IMR-90 (cell line): ENCODE results near the gene NADSYN1. TPM values are rescaled to one million over a fixed set of nuclear protein-coding genes. Genes with fewer than 3 reads are reported as not detected.

Source experiments
- ATAC-seq: fragments of 200-7000 bp; cut with Tn5 transposase; 2 replicates; pipeline ENCODE4 v1.9.1; 2020; ENCODE audit warnings: low read depth, mild to moderate bottlenecking, moderate library complexity
- BruUV-seq: library from RNA; stranded (reverse); fragments of 400-500 nt; replicated peaks from 2 replicates; lab custom pipeline; 2021; lab: Mats Ljungman, UMichigan
- CTCF ChIA-PET: fragments of 300-600 bp; formaldehyde crosslinking; extraction: SDS; loops from one replicate; lab custom pipeline; 2021; ENCODE audit warnings: antibody characterized with exemption; lab: Yijun Ruan, JAX
- POLR2A ChIA-PET: fragments of 300-600 bp; sonication (Branson Sonifier 250); formaldehyde crosslinking; loops from one replicate; lab custom pipeline; 2022; ENCODE audit warnings: antibody characterized with exemption; ENCODE audit not compliant: unreplicated experiment; lab: Charles Lee
- DNase-seq: peaks from one replicate; pipeline ENCODE4 v3.0.0; 2013
- H2AFZ ChIP-seq: replicated peaks from 2 replicates; pipeline ENCODE3; 2013; ENCODE audit warnings: low read length, mild to moderate bottlenecking; ENCODE audit not compliant: poor library complexity
- H2AK5ac ChIP-seq: 2 replicates; pipeline ENCODE4 v1.6.1; 2013; ENCODE audit warnings: low read depth, low read length, inconsistent platforms
- H2AK9ac ChIP-seq: replicated peaks from 2 replicates; pipeline ENCODE3; 2013; ENCODE audit warnings: mild to moderate bottlenecking, low read depth, low read length, moderate library complexity; ENCODE audit not compliant: poor library complexity
- H2BK120ac ChIP-seq: 2 replicates; pipeline ENCODE4 v1.6.1; 2013; ENCODE audit warnings: low read depth, low read length, inconsistent platforms
- H2BK15ac ChIP-seq: 3 replicates; pipeline ENCODE4 v1.6.1; 2013; ENCODE audit warnings: low read depth, low read length, inconsistent platforms
- H2BK20ac ChIP-seq: 2 replicates; pipeline ENCODE4 v1.6.1; 2013; ENCODE audit warnings: low read depth, mild to moderate bottlenecking, inconsistent platforms, low read length, moderate library complexity
- H2BK5ac ChIP-seq: 2 replicates; pipeline ENCODE4 v1.6.1; 2013; ENCODE audit warnings: mild to moderate bottlenecking, low read depth, low read length, inconsistent platforms; ENCODE audit not compliant: poor library complexity, severe bottlenecking
- H3K14ac ChIP-seq: replicated peaks from 2 replicates; pipeline ENCODE4 v1.6.1; 2013; ENCODE audit warnings: low read depth, low read length, inconsistent platforms
- H3K18ac ChIP-seq: 2 replicates; pipeline ENCODE4 v1.6.1; 2013; ENCODE audit warnings: low read depth, low read length, control low read depth
- H3K23ac ChIP-seq: 2 replicates; pipeline ENCODE4 v1.6.1; 2013; ENCODE audit warnings: low read depth, low read length, inconsistent platforms
- H3K27ac ChIP-seq: 2 replicates; pipeline ENCODE4 v1.5.1; 2013; ENCODE audit warnings: mild to moderate bottlenecking, control low read depth, low read length; ENCODE audit not compliant: insufficient read depth
- H3K27me3 ChIP-seq: 2 replicates; pipeline ENCODE4 v1.6.1; 2013; ENCODE audit warnings: low read length; ENCODE audit not compliant: control insufficient read depth, insufficient read depth
- H3K36me3 ChIP-seq: 2 replicates; pipeline ENCODE4 v1.6.1; 2013; ENCODE audit warnings: low read length, mixed read lengths; ENCODE audit not compliant: control insufficient read depth, insufficient read depth
- H3K4ac ChIP-seq: 2 replicates; pipeline ENCODE4 v1.6.1; 2013; ENCODE audit warnings: low read depth, low read length, inconsistent platforms
- H3K4me1 ChIP-seq: 2 replicates; pipeline ENCODE4 v1.6.1; 2013; ENCODE audit warnings: low read length, mixed read lengths; ENCODE audit not compliant: control insufficient read depth, insufficient read depth
- H3K4me2 ChIP-seq: 2 replicates; pipeline ENCODE4 v1.6.1; 2013; ENCODE audit warnings: low read depth, mild to moderate bottlenecking, control low read depth, low read length, moderate library complexity
- H3K4me3 ChIP-seq: 2 replicates; pipeline ENCODE4 v1.5.1; 2013; ENCODE audit warnings: low read depth, mild to moderate bottlenecking, control low read depth, low read length, moderate library complexity; ENCODE audit not compliant: insufficient read depth
- H3K56ac ChIP-seq: 2 replicates; pipeline ENCODE4 v1.6.1; 2013; ENCODE audit warnings: low read length, inconsistent platforms; ENCODE audit not compliant: insufficient read depth; ENCODE audit errors: extremely low read depth
- H3K79me1 ChIP-seq, 2 experiments: 2 replicates each; pipeline ENCODE4 v1.6.1; 2013; ENCODE audit warnings: low read length in 2 of 2, inconsistent platforms in 1 of 2, low read depth in 1 of 2
- H3K9ac ChIP-seq: 2 replicates; pipeline ENCODE4 v1.6.1; 2013; ENCODE audit warnings: low read depth, low read length, control low read depth
- H3K9me1 ChIP-seq: 2 replicates; pipeline ENCODE4 v1.6.1; 2013; ENCODE audit warnings: low read length, inconsistent platforms; ENCODE audit not compliant: insufficient read depth
- H3K9me3 ChIP-seq: 2 replicates; pipeline ENCODE4 v1.6.1; 2013; ENCODE audit warnings: low read length; ENCODE audit not compliant: control insufficient read depth, insufficient read depth
- H4K20me1 ChIP-seq: 2 replicates; pipeline ENCODE4 v1.6.1; 2013; ENCODE audit warnings: low read length, inconsistent platforms; ENCODE audit not compliant: insufficient read depth
- H4K5ac ChIP-seq: 2 replicates; pipeline ENCODE4 v1.6.1; 2013; ENCODE audit warnings: mild to moderate bottlenecking, low read depth, low read length, control low read depth
- H4K8ac ChIP-seq, 2 experiments: 2 replicates each; pipeline ENCODE4 v1.6.1; 2013; ENCODE audit warnings: low read depth in 2 of 2, low read length in 2 of 2, control low read depth in 1 of 2, inconsistent platforms in 1 of 2
- H4K91ac ChIP-seq: 2 replicates; pipeline ENCODE4 v1.6.1; 2013; ENCODE audit warnings: low read depth, low read length, inconsistent platforms; ENCODE audit not compliant: insufficient read depth
- CEBPB ChIP-seq: IDR thresholded peaks from 2 replicates; pipeline ENCODE4 v1.6.1; 2012; ENCODE audit warnings: low read depth, low read length, improper control_type of control experiment
- NFE2L2 ChIP-seq: fragments of 150-350 bp; IDR thresholded peaks from 2 replicates; pipeline ENCODE4 v1.6.1; 2016; ENCODE audit warnings: low read depth, mild to moderate bottlenecking, low read length
- RAD21 ChIP-seq: IDR thresholded peaks from 2 replicates; pipeline ENCODE4 v1.6.1; 2012; ENCODE audit warnings: low read length, improper control_type of control experiment
- RFX5 ChIP-seq: IDR thresholded peaks from 2 replicates; pipeline ENCODE4 v1.8.0; 2012; ENCODE audit warnings: low read depth, mild to moderate bottlenecking, low read length, moderate library complexity
- SMC3 ChIP-seq: fragments of 150-350 bp; IDR thresholded peaks from 2 replicates; pipeline ENCODE4 v1.6.1; 2016; ENCODE audit warnings: low read depth, mild to moderate bottlenecking, antibody characterized with exemption, low read length, moderate library complexity
- WGBS, 2 experiments: methylation state at CpG; one replicate each; pipeline versions ENCODE4 v1.1.5 to v1.1.7; 2013; ENCODE audit warnings: missing lambda C conversion rate in 2 of 2; ENCODE audit not compliant: insufficient read length in 1 of 2; ENCODE audit errors: extremely low coverage in 2 of 2; 5-methylcytosine and 5-hydroxymethylcytosine counted together
- dilution Hi-C: fragments of 300-500 bp; cut with HindIII; formaldehyde crosslinking; loops from one replicate; pipeline ENCODE4 v1.14.3; 2018; ENCODE audit warnings: low sequenced_read_pairs; ENCODE audit not compliant: unreplicated experiment
- in situ Hi-C: fragments of 300-500 bp; cut with MboI; formaldehyde crosslinking; loops from 3 replicates; pipeline ENCODE4 v1.14.3; 2019; ENCODE audit warnings: low sequenced_read_pairs, inconsistent platforms, mixed read lengths
- intact Hi-C: fragments of 100-400 bp; cut with micrococcal nuclease; formaldehyde crosslinking; loops from 2 replicates; pipeline ENCODE4 v1.10.0; 2022
- polyA plus RNA-seq, 3 experiments: library from polyadenylated mRNA; depleted of rRNA; stranded (reverse); fragments of >200 nt; gene quantifications; 2 replicates each; pipeline ENCODE4 v1.2.3, GENCODE V29; 2012; ENCODE audit warnings: low replicate concordance in 1 of 3
- total RNA-seq: library from RNA; depleted of rRNA; stranded (reverse); fragments of >200 nt; gene quantifications from 2 replicates; pipeline ENCODE4 v1.2.3, GENCODE V29; 2012
- TF ChIP-seq, protein P1 (sequence below): conservative IDR thresholded peaks from 2 replicates; pipeline ENCODE4 v1.5.1; 2012; ENCODE audit warnings: mild to moderate bottlenecking, low read depth, low read length, improper control_type of control experiment

NADSYN1 gene
- total and polyA plus RNA-seq, 2 of the 4 experiments (the other 2 are of a cell fraction) = 69.5 to 70.4 TPM

DNA sequence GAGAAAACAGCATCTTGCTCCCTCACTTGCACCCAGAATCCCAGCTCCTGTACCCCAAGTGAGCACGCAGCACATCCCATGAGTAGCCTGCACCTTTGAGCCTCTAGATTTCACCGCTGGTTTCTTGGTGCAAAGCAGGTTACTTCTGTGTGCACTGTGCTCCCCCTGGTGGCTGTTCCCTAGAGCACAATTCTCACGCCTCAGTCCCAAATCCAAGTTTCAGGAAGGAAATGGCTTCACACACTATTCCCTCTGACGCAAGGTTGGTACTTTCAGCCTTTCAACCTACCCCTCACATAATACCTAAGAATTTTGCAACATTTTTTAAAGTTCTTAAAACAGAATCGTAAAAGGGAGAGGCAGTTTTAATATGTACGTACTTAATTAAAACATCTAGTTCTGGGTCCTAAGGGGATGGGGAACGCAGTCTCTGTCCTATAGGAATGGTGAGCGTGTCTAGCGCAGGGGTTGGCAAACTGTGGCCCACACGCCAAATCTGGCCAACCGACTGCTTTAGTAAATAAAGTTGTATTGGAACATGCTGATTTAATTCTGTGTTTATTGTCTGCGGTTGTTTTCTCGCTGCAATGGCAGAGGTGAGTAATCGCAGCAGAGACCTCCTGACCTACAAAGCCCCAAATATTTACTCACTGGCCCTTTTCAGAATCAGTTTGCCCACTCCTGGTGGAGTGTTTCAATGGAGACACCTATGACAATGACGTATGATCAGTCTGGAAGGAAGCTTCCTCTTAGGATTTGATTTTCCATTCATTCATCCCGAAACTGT is 32.4 kb upstream of the NADSYN1 start:
- H2BK15ac ChIP-seq = no peak overlapping the region
- intact Hi-C loops = loop anchor here (1.0 to 10.0 kb wide), 2 partner anchors 296 to 953 kb away; no protein-coding TSS in a partner anchor
- H3K14ac ChIP-seq = no peak overlapping the region
- H2BK120ac ChIP-seq = no peak overlapping the region
- no peaks in the 10 kb centered on the region for H3K36me3 ChIP-seq
- peaks cover 23% of the 10 kb centered on the region for H3K27me3 ChIP-seq
- H3K27ac ChIP-seq = no peak overlapping the region
- no peaks in the 10 kb centered on the region for H3K79me1 ChIP-seq
- dilution Hi-C loops = no loop called here
- H3K23ac ChIP-seq = no peak overlapping the region
- CTCF ChIA-PET = no interaction called here
- TF ChIP-seq, protein P1, sequence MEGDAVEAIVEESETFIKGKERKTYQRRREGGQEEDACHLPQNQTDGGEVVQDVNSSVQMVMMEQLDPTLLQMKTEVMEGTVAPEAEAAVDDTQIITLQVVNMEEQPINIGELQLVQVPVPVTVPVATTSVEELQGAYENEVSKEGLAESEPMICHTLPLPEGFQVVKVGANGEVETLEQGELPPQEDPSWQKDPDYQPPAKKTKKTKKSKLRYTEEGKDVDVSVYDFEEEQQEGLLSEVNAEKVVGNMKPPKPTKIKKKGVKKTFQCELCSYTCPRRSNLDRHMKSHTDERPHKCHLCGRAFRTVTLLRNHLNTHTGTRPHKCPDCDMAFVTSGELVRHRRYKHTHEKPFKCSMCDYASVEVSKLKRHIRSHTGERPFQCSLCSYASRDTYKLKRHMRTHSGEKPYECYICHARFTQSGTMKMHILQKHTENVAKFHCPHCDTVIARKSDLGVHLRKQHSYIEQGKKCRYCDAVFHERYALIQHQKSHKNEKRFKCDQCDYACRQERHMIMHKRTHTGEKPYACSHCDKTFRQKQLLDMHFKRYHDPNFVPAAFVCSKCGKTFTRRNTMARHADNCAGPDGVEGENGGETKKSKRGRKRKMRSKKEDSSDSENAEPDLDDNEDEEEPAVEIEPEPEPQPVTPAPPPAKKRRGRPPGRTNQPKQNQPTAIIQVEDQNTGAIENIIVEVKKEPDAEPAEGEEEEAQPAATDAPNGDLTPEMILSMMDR = peak; percentile 70
- peak; percentile 80 for TF ChIP-seq SMC3
- no peak for TF ChIP-seq NFE2L2
- TF ChIP-seq CEBPB = no peak
- TF ChIP-seq RAD21 = peak; percentile 82
- TF ChIP-seq RFX5 = no peak
- H3K56ac ChIP-seq = no peak overlapping the region
- 73% methylated on average over 4 of the region's 16 CpGs; no CpG with 5 or more reads in 1 of the 2 experiments for WGBS, 2 experiments
- in situ Hi-C loops = no loop called here
- no peaks in the 10 kb centered on the region for H3K4me1 ChIP-seq
- H2AFZ ChIP-seq = no peak overlapping the region
- no peak overlapping the region for H2BK5ac ChIP-seq
- no peak overlapping the region for H4K5ac ChIP-seq
- H2AK5ac ChIP-seq = no peak overlapping the region
- no peak overlapping the region for H2BK20ac ChIP-seq
- H3K9me3 ChIP-seq = no peaks in the 10 kb centered on the region
- no peak overlapping the region for H3K18ac ChIP-seq
- no peaks in the 10 kb centered on the region for H4K20me1 ChIP-seq
- no peaks in the 10 kb centered on the region for H3K9me1 ChIP-seq
- H3K4me2 ChIP-seq = no peak overlapping the region
- no peak overlapping the region for H3K9ac ChIP-seq
- no TSS peak for BruUV-seq
- no peak overlapping the region for H2AK9ac ChIP-seq
- H3K4ac ChIP-seq = no peak overlapping the region
- no peak overlapping the region for H3K4me3 ChIP-seq
- DNase-seq (peak; percentile 55), ATAC-seq (peak; percentile 74)
- H4K8ac ChIP-seq = no peak overlapping the region
- H4K91ac ChIP-seq = no peak overlapping the region
- POLR2A ChIA-PET = no interaction called here
